C4-2B (cell line): ENCODE measurements around the gene RPH3AL.
"Not testable (repeated sequence)": the region's sequence is repeated elsewhere in the genome, so short reads cannot be mapped to it uniquely, and the experiment has no call there.

Experiments
- H3K27ac ChIP-seq: fragments of 450-650 bp; 2 replicates; pipeline ENCODE4 v1.5.1; 2017
- CTCF ChIP-seq: fragments of 450-650 bp; conservative IDR thresholded peaks from 2 replicates; pipeline ENCODE4 v1.5.1; 2017; ENCODE audit warnings: mild to moderate bottlenecking
- ZFX ChIP-seq: fragments of 450-650 bp; IDR thresholded peaks from 2 replicates; pipeline ENCODE4 v1.6.1; 2017

The RPH3AL gene

GRCh38 chr17:226108-227077, 126.2 kb downstream of the RPH3AL start:
- no peak overlapping the region for H3K27ac ChIP-seq
- no peak for TF ChIP-seq ZFX
- TF ChIP-seq CTCF, result no peak

GRCh38 chr17:225551-225950, 127.1 kb downstream of the RPH3AL start:
- no peak for TF ChIP-seq ZFX
- H3K27ac ChIP-seq, result no peak overlapping the region

- not testable (repeated sequence) for H3K27ac ChIP-seq
These were observed 128.0 kb downstream of the RPH3AL start for GRCh38 chr17:224576-224975.

- TF ChIP-seq CTCF (no peak), ZFX (no peak)
- no peak overlapping the region for H3K27ac ChIP-seq
These were observed 128.7 kb downstream of the RPH3AL start for GRCh38 chr17:223723-224471.

DNA sequence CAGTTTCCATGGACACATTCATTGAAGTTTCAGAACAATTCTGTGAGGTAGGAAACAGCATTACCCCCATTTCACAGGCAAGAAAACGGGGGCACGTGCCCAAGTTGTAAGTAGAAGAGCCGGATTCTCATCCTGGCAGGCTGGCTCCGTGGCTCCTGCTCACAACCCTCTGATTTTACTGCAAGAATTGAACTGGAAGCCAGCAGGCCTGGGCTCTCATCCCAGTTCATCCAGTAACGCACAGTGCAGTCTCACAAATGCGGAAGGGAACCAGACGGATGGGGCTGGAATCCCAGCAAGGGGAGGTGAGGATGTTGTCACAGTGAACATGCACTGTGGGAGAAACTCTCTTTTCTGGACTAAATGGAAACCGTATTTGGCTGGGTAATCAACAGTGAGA, 130.4 kb downstream of the RPH3AL start:
- TF ChIP-seq CTCF (no peak), ZFX (no peak)
- H3K27ac ChIP-seq, result no peak overlapping the region

GRCh38 chr17:219696-220095, 132.9 kb downstream of the RPH3AL start:
- no peak overlapping the region for H3K27ac ChIP-seq
- TF ChIP-seq CTCF (no peak), ZFX (no peak)

DNA sequence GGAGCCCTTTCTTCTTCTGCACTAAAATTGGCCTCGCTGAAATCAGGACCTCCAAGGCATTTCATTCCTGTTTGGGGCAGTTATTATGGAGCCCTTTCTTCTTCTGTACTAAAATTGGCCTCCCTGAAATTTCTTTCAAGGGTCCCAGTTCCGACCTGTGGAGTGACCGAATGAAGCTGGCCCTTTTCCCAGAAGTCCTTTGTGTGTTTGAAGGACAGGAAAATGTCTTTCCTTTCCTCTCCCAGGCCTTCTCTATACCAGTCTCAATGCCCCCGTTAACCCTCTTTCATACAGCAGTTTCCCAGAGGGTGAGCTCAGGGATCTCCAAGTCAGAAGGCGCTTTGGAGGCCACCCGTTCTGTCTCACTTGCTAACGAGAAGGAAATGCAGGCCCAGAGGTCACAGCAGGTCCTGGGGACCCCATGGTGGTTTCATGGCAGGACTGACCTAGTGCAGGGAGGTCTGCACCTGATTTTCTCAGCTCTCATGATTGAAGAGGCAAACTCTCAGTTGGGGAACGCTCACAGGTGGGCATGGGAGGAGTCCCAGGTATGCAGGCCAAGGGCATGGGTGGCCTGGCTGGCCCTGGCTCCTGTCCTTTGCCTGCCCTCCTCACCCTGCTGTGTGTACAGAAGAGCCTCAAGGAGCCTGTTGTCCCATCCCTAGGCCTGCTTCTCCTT, 134.0 kb downstream of the RPH3AL start:
- TF ChIP-seq CTCF (no peak), ZFX (no peak)
- H3K27ac ChIP-seq, result no peak overlapping the region

DNA sequence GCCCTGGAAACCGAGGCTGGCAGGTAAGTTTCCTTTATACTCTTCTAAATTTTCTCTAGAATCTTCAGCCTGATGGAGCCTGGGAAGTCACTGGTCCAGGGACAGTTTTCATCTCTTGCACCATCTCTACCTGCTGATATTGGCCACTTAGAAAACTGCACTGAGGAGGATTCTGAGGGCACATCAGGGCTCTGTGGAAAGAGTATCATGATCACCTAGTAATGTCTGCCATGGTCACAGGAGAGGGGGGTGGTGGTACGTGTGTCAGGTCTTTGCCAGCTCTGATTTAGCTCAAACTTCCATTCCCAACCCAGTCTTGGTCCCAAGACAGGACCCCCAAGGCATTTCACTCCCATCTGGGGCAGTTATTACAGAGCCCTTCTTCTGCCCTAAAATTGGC, 136.0 kb downstream of the RPH3AL start:
- TF ChIP-seq ZFX (no peak), CTCF (no peak)
- H3K27ac ChIP-seq, result no peak overlapping the region

GRCh38 chr17:215563-216478, 136.8 kb downstream of the RPH3AL start:
- H3K27ac ChIP-seq, result peak overlapping the region; percentile 45
